H1 (cell line): ENCODE results near the gene GRIP1. TPM values are rescaled to one million over a fixed set of nuclear protein-coding genes. Genes with fewer than 3 reads are reported as not detected.

ENCODE experiments used
- CTCF ChIA-PET: fragments of 300-600 bp; sonication (Branson Sonifier 250); formaldehyde crosslinking; loops from one replicate; lab custom pipeline; 2021; ENCODE audit not compliant: partially characterized antibody; lab: Charles Lee
- POLR2A ChIA-PET: fragments of 300-600 bp; sonication (Branson Sonifier 250); formaldehyde crosslinking; loops from one replicate; lab custom pipeline; 2021; ENCODE audit warnings: inconsistent platforms; ENCODE audit not compliant: partially characterized antibody; lab: Charles Lee
- DNase-seq, 2 experiments: peaks; one replicate each; pipeline versions ENCODE4 v3.0.0 to v3.0.0-alpha.2; 2010 to 2022; ENCODE audit warnings: low spot score in 2 of 2, low read depth in 1 of 2, mixed read lengths in 1 of 2
- FAIRE-seq: peaks from 2 replicates; lab custom pipeline; 2011; peaks lifted over from hg19 to GRCh38; lab: Jason Lieb, UNC
- H2AFZ ChIP-seq: 2 replicates; pipeline ENCODE4 v1.8.1; 2012; ENCODE audit warnings: low read length, inconsistent platforms
- H2AK5ac ChIP-seq: 2 replicates; pipeline ENCODE4 v1.6.1; 2013; ENCODE audit warnings: low read depth, low read length
- H2BK120ac ChIP-seq: replicated peaks from 2 replicates; pipeline ENCODE3; 2013; ENCODE audit warnings: low read depth, low read length, inconsistent platforms
- H2BK12ac ChIP-seq: 2 replicates; pipeline ENCODE4 v1.6.1; 2013; ENCODE audit warnings: low read depth, low read length
- H2BK15ac ChIP-seq: 2 replicates; pipeline ENCODE4 v1.6.1; 2013; ENCODE audit warnings: low read length
- H2BK20ac ChIP-seq: 2 replicates; pipeline ENCODE4 v1.6.1; 2013; ENCODE audit warnings: low read length
- H2BK5ac ChIP-seq: 2 replicates; pipeline ENCODE4 v1.6.1; 2013; ENCODE audit warnings: low read depth, low read length
- H3K14ac ChIP-seq: 2 replicates; pipeline ENCODE4 v1.6.1; 2013; ENCODE audit warnings: inconsistent platforms; ENCODE audit not compliant: insufficient read length
- H3K18ac ChIP-seq: 2 replicates; pipeline ENCODE4 v1.6.1; 2013; ENCODE audit warnings: low read length; ENCODE audit errors: extremely low read depth
- H3K23ac ChIP-seq: 2 replicates; pipeline ENCODE4 v1.6.1; 2013; ENCODE audit warnings: inconsistent platforms; ENCODE audit not compliant: insufficient read length
- H3K23me2 ChIP-seq: 2 replicates; pipeline ENCODE4 v1.6.1; 2013; ENCODE audit warnings: low read depth, low read length
- H3K27ac ChIP-seq: 2 replicates; pipeline ENCODE4 v1.6.1; 2011; ENCODE audit warnings: low read depth, low read length, inconsistent platforms
- H3K27me3 ChIP-seq, 4 experiments: replicated peaks in 1 of 4; 1 replicate in 1 of 4; 2 replicates in 3 of 4; pipeline versions ENCODE4 v1.6.1 to v1.8.1; 2011 to 2013; ENCODE audit warnings: low read length in 3 of 4, mild to moderate bottlenecking in 3 of 4, inconsistent platforms in 2 of 4, mixed read lengths in 2 of 4, moderate library complexity in 1 of 4; ENCODE audit not compliant: control insufficient read depth in 3 of 4, insufficient read depth in 3 of 4; ENCODE audit errors: extremely low read depth in 1 of 4
- H3K36me3 ChIP-seq, 4 experiments: 2 replicates each; pipeline versions ENCODE4 v1.6.1 to v1.8.1; 2011 to 2013; ENCODE audit warnings: mild to moderate bottlenecking in 4 of 4, low read length in 3 of 4, moderate library complexity in 2 of 4, control low read depth in 1 of 4, inconsistent platforms in 1 of 4; ENCODE audit not compliant: insufficient read depth in 4 of 4, control insufficient read depth in 2 of 4
- H3K4ac ChIP-seq: replicated peaks from 2 replicates; pipeline ENCODE3; 2013; ENCODE audit warnings: low read length, low read depth, mixed read lengths, inconsistent platforms; ENCODE audit not compliant: insufficient read length
- H3K4me1 ChIP-seq, 4 experiments: replicated peaks in 1 of 4; 1 replicate in 1 of 4; 2 replicates in 3 of 4; pipeline versions ENCODE4 v1.6.1 to v1.8.1; 2011 to 2013; ENCODE audit warnings: low read length in 3 of 4, inconsistent platforms in 2 of 4, mixed read lengths in 1 of 4; ENCODE audit not compliant: insufficient read depth in 4 of 4, control insufficient read depth in 3 of 4
- H3K4me2 ChIP-seq, 2 experiments: 2 replicates each; pipeline versions ENCODE4 v1.6.1 to v1.8.1; 2011 to 2013; ENCODE audit warnings: low read depth in 2 of 2, low read length in 2 of 2, control low read depth in 1 of 2, inconsistent platforms in 1 of 2, mild to moderate bottlenecking in 1 of 2; ENCODE audit not compliant: insufficient read depth in 1 of 2
- H3K4me3 ChIP-seq, 4 experiments: fragments of 200-600, 300-600 bp in 1 of 4; sonication (generic), shearing (Covaris generic), sonication (Bioruptor Twin) in 1 of 4; 2 replicates each; pipeline versions ENCODE4 v1.5.1 to v1.8.1; 2011 to 2016; ENCODE audit warnings: low read length in 4 of 4, low read depth in 3 of 4, control low read depth in 2 of 4, inconsistent platforms in 2 of 4, mild to moderate bottlenecking in 2 of 4, mixed read lengths in 1 of 4, moderate library complexity in 1 of 4; ENCODE audit not compliant: insufficient read depth in 2 of 4; ENCODE audit errors: extremely low read depth in 1 of 4
- H3K56ac ChIP-seq: replicated peaks from 2 replicates; pipeline ENCODE3; 2013; ENCODE audit warnings: low read depth, mild to moderate bottlenecking, mixed read lengths, low read length, inconsistent platforms; ENCODE audit not compliant: insufficient read length
- H3K79me1 ChIP-seq: 2 replicates; pipeline ENCODE4 v1.6.1; 2013; ENCODE audit warnings: low read depth, low read length, control low read depth
- H3K79me2 ChIP-seq, 2 experiments: 2 replicates each; pipeline versions ENCODE4 v1.6.1 to v1.8.1; 2012 to 2013; ENCODE audit warnings: low read length in 2 of 2, mild to moderate bottlenecking in 2 of 2, inconsistent platforms in 1 of 2; ENCODE audit not compliant: insufficient read depth in 2 of 2, control insufficient read depth in 1 of 2
- H3K9ac ChIP-seq, 4 experiments: replicated peaks in 1 of 4; 1 replicate in 1 of 4; 2 replicates in 3 of 4; pipeline versions ENCODE4 v1.6.1 to v1.8.1; 2011 to 2013; ENCODE audit warnings: low read depth in 3 of 4, low read length in 3 of 4, control low read depth in 2 of 4, mild to moderate bottlenecking in 2 of 4, moderate library complexity in 2 of 4, inconsistent platforms in 1 of 4; ENCODE audit errors: extremely low read depth in 1 of 4
- H3K9me3 ChIP-seq, 2 experiments: 2 replicates each; pipeline versions ENCODE4 v1.6.1 to v1.8.1; 2012 to 2013; ENCODE audit warnings: mild to moderate bottlenecking in 2 of 2, moderate library complexity in 2 of 2, control low read depth in 1 of 2, inconsistent platforms in 1 of 2, low read depth in 1 of 2, low read length in 1 of 2, mixed read lengths in 1 of 2; ENCODE audit not compliant: insufficient read depth in 2 of 2
- H4K20me1 ChIP-seq, 2 experiments: replicated peaks in 1 of 2; 2 replicates each; pipeline versions ENCODE3 to v1.8.1; 2011 to 2013; ENCODE audit warnings: inconsistent platforms in 2 of 2, low read length in 2 of 2, mild to moderate bottlenecking in 1 of 2; ENCODE audit not compliant: insufficient read depth in 2 of 2, control insufficient read depth in 1 of 2
- H4K5ac ChIP-seq: 2 replicates; pipeline ENCODE4 v1.6.1; 2013; ENCODE audit warnings: low read length, low read depth, mixed read lengths, inconsistent platforms; ENCODE audit not compliant: insufficient read length
- H4K8ac ChIP-seq: 2 replicates; pipeline ENCODE4 v1.8.0; 2013; ENCODE audit warnings: mild to moderate bottlenecking, moderate library complexity, low read length, inconsistent platforms; ENCODE audit not compliant: insufficient read depth; ENCODE audit errors: extremely low read depth
- H4K91ac ChIP-seq: replicated peaks from 2 replicates; pipeline ENCODE3; 2013; ENCODE audit warnings: low read length, mixed read lengths, inconsistent platforms; ENCODE audit not compliant: insufficient read length
- ASH2L ChIP-seq: fragments of 200-600, 300-600 bp; sonication (generic); IDR thresholded peaks from one replicate; pipeline ENCODE4 v1.7.1; 2017; ENCODE audit warnings: low read length
- ATF3 ChIP-seq: IDR thresholded peaks from 2 replicates; pipeline ENCODE4 v1.6.1; 2011; ENCODE audit warnings: low read depth, mild to moderate bottlenecking, low read length; ENCODE audit not compliant: insufficient read depth
- BCL11A ChIP-seq, 2 experiments: IDR thresholded peaks; one replicate each; pipeline ENCODE4 v1.6.1; 2011; ENCODE audit warnings: low read depth in 2 of 2, low read length in 2 of 2, mild to moderate bottlenecking in 2 of 2
- BRCA1 ChIP-seq: IDR thresholded peaks from 2 replicates; pipeline ENCODE4 v1.6.1; 2012; ENCODE audit warnings: low read depth, low read length, improper control_type of control experiment
- CBX8 ChIP-seq: fragments of 300-800, 300-1000 bp; sonication (generic); IDR thresholded peaks from 2 replicates; pipeline ENCODE4 v1.7.1; 2016; ENCODE audit warnings: low read depth, low read length, borderline replicate concordance
- JUN ChIP-seq: IDR thresholded peaks from 2 replicates; pipeline ENCODE4 v1.6.1; 2011; ENCODE audit warnings: low read depth, mild to moderate bottlenecking, improper control_type of control experiment, low read length
- PHF8 ChIP-seq: fragments of 200-600 bp; sonication (generic); conservative IDR thresholded peaks from 2 replicates; pipeline ENCODE4 v1.7.1; 2012; ENCODE audit warnings: low read depth, mild to moderate bottlenecking, inconsistent platforms, low read length, moderate library complexity
- POLR2A ChIP-seq, 2 experiments: IDR thresholded peaks; 1 replicate in 1 of 2; 2 replicates in 1 of 2; pipeline ENCODE4 v1.6.1; 2011; ENCODE audit warnings: low read depth in 2 of 2, low read length in 2 of 2, mild to moderate bottlenecking in 2 of 2; ENCODE audit errors: control extremely low read depth in 1 of 2
- RNF2 ChIP-seq: fragments of 200-900, 300-1000 bp; sonication (generic); IDR thresholded peaks from 2 replicates; pipeline ENCODE4 v1.7.1; 2016; ENCODE audit warnings: borderline replicate concordance, low read depth, mild to moderate bottlenecking, antibody characterized with exemption, low read length; ENCODE audit not compliant: poor library complexity, severe bottlenecking; ENCODE audit errors: missing control alignments
- SIN3A ChIP-seq, 2 experiments: IDR thresholded peaks in 1 of 2; conservative IDR thresholded peaks in 1 of 2; 2 replicates each; pipeline ENCODE4 v1.6.1; 2011 to 2012; ENCODE audit warnings: low read length in 2 of 2, improper control_type of control experiment in 1 of 2, low read depth in 1 of 2, mild to moderate bottlenecking in 1 of 2
- SP2 ChIP-seq: IDR thresholded peaks from 2 replicates; pipeline ENCODE4 v1.6.1; 2012; ENCODE audit warnings: mild to moderate bottlenecking, low read length, inconsistent platforms
- TBP ChIP-seq: IDR thresholded peaks from 2 replicates; pipeline ENCODE4 v1.6.1; 2011; ENCODE audit warnings: low read depth, low read length, improper control_type of control experiment
- TEAD4 ChIP-seq: IDR thresholded peaks from 2 replicates; pipeline ENCODE4 v1.6.1; 2012; ENCODE audit warnings: low read depth, low read length, inconsistent platforms, mixed read lengths
- YY1 ChIP-seq: IDR thresholded peaks from 2 replicates; pipeline ENCODE4 v1.6.1; 2011; ENCODE audit warnings: low read depth, mild to moderate bottlenecking, low read length
- ZNF274 ChIP-seq: IDR thresholded peaks from 2 replicates; pipeline ENCODE4 v1.7.0; 2012; ENCODE audit warnings: low read length, borderline replicate concordance; ENCODE audit errors: extremely low read depth
- polyA plus RNA-seq, 7 experiments: library from polyadenylated mRNA; depleted of rRNA in 3 of 7; stranded (reverse) in 5 of 7; unstranded in 2 of 7; fragments of >200 nt in 5 of 7; fragments of 200-250 nt in 2 of 7; gene quantifications; 1 replicate in 5 of 7; 2 replicates in 1 of 7; 4 replicates in 1 of 7; pipeline versions ENCODE4 v1.2.1 to v1.2.3, GENCODE V29; 2011 to 2013; ENCODE audit warnings: missing spikeins in 2 of 7, mixed read lengths in 2 of 7
- total RNA-seq: library from RNA; stranded (reverse); fragmentation: NEBNext Ultra II Directional; extraction: Animal tissue kit (Norgen Biotek cat#: 25700); gene quantifications from 2 replicates; pipeline ENCODE4 v1.2.1, GENCODE V29; 2021

Gene GRIP1
- total and polyA plus RNA-seq, 2 of the 8 experiments (the other 6 are each of a cell fraction or from before 2014, with no cell fraction given) = 4.5 to 27.3 TPM

GRCh38 chr12:66493819-66494218 is 185.1 kb downstream of the GRIP1 start:
- H3K36me3 ChIP-seq = no peaks in the 10 kb centered on the region
- no peak overlapping the region for H3K4me2 ChIP-seq
- H3K9ac ChIP-seq = no peak overlapping the region
- no peak overlapping the region for H4K91ac ChIP-seq
- no peak overlapping the region for H4K8ac ChIP-seq
- no peaks in the 10 kb centered on the region for H3K79me2 ChIP-seq
- H2BK5ac ChIP-seq = no peak overlapping the region
- H3K27ac ChIP-seq = no peak overlapping the region
- no peak overlapping the region for H3K4ac ChIP-seq
- CTCF ChIA-PET = interaction anchor here (0.6 to 1.0 kb wide), 2 partner anchors 117 to 159 kb away, joined by 3 read pairs; no protein-coding TSS in a partner anchor
- H3K23me2 ChIP-seq = no peaks in the 10 kb centered on the region
- no peaks in the 10 kb centered on the region for H3K79me1 ChIP-seq
- POLR2A ChIA-PET = no interaction called here
- H4K20me1 ChIP-seq = no peaks in the 10 kb centered on the region
- H3K27me3 ChIP-seq = no peaks in the 10 kb centered on the region
- H4K5ac ChIP-seq = no peak overlapping the region
- no peak overlapping the region for H2BK20ac ChIP-seq
- 0 out of 2 replicates have a peak overlapping the region, but pooled peaks have one; percentile 11 for H3K18ac ChIP-seq
- no peak overlapping the region for H2BK15ac ChIP-seq
- no peak overlapping the region for H2BK12ac ChIP-seq
- H3K14ac ChIP-seq = no peak overlapping the region
- H2AK5ac ChIP-seq = no peak overlapping the region
- FAIRE-seq = no peak
- H2AFZ ChIP-seq = no peak overlapping the region
- no peak for DNase-seq
- H3K23ac ChIP-seq = no peak overlapping the region
- H3K4me1 ChIP-seq = peaks cover 4 to 25% (median 16%) of the 10 kb centered on the region in 4 experiments
- no peaks in the 10 kb centered on the region for H3K9me3 ChIP-seq
- H3K56ac ChIP-seq = no peak overlapping the region
- no peak overlapping the region for H2BK120ac ChIP-seq
- no peak overlapping the region for H3K4me3 ChIP-seq
- no peak for TF ChIP-seq TEAD4
- no peak for TF ChIP-seq TBP
- no peak for TF ChIP-seq YY1
- TF ChIP-seq POLR2A (IDR thresholded peaks at IDR 0.05; ENCODE audit: control extremely low read depth in 1 of 2, low read depth in 2 of 2, low read length in 2 of 2) = no peak
- no peak for TF ChIP-seq PHF8
- TF ChIP-seq BCL11A (IDR thresholded peaks at IDR 0.05; ENCODE audit: low read depth in 2 of 2, low read length in 2 of 2) = no peak
- TF ChIP-seq SIN3A (conservative IDR thresholded peaks at IDR 0.05 in 1 of 2, IDR thresholded peaks at IDR 0.05 in 1 of 2; ENCODE audit: low read depth in 1 of 2, low read length in 2 of 2) = no peak
- no peak for TF ChIP-seq ZNF274
- no peak for TF ChIP-seq BRCA1
- no peak for TF ChIP-seq RNF2
- TF ChIP-seq ATF3 = no peak
- TF ChIP-seq SP2 = no peak
- TF ChIP-seq CBX8 = no peak
- no peak for TF ChIP-seq JUN
- no peak for TF ChIP-seq ASH2L
